Kasumi-1 (cell line): ENCODE measurements around the gene ACE.

Experiments
- DNase-seq, 2 experiments: peaks; one replicate each; lab custom pipeline; 2025; lab: John Stamatoyannopoulos, UW

ACE gene

GRCh38 chr17:63476854-63477479 is at the start of gene ACE:
Gene ACE (plus strand): TSS chr17:63477061. CDS start chr17:63477095, 34 bp downstream.
- DNase-seq = peak in 1 of 2 experiments; percentile 37

DNA sequence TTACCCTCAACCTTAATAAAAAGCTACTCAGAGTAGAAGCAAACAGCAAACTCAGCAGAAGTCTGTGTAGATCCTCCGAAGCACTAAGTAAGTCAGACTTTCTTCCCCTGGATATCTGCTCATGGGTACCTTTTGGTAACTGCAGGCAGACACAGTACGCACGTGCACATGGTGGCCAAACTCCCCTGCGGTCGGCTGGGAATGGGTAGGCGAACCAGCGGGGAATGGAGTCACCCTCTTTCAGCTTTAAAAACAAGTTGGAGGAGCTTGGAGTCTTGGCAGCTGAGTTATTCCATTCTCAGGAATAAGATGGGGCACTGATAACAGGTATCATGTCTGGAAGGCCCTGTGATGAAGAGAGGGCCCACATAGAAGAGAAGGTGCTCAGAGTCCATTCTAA is 47.1 kb upstream of the ACE start:
- no peak for DNase-seq

- DNase-seq = no peak
Measured at GRCh38 chr17:63430223-63430622, 46.6 kb upstream of the ACE start.

DNA sequence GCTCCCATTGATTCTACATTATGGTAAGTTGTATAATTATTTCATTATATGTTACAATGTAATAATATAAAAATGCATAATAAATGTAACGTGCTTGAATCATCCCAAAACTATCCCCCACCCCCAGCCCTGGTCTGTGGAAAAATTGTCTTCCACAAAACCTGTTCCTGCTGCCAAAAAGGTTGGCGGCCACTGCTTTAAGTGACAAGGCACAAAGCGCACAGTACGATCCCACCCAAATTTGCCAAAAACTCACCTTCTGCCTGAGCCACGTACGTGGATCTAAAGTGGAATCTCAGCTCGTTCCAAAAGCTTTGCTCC is 45.3 kb upstream of the ACE start:
- DNase-seq = no peak

DNA sequence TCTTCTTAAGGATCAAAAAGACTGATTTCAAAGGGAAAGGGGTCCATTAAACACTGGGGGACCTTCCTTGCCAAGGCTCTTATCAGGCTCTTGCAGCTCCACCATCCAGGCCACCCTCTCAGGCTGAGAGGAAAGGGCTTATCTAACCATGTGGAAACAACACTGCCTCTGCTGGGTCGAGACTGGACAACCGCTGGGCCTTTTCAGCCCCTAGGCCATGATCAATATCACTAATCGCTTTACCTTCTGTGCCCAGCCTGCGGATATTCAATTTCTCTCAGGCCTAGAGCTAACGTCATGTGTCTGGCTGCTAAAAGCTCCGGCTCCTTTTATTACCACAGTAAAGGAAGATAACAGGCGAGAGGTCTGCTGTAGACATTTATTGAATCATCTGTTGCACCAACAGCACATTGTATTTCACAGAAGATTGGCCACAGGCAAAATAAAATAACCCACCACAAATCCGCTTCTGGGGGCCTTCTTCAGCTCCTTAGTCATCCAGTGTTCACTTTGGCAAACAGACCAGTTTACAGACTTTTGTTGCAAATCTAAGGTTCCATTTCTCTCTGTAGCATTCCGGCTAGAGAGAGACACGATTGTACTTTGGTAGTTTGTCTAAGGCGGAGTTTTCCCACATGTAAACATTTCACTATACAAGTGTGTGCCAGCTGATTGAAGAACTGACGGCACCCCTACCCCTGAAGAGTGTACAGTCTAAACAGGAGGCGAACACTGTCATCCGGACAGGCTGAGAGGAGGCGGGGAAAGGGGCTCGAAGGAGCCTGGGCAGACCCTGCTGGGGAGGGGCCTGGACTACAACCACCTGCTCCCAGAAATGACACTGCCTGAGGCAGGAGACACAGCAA is 44.7 kb upstream of the ACE start:
- DNase-seq = no peak

- peak; percentile 86 to 97 for DNase-seq
Measured at GRCh38 chr17:63433746-63434591, 42.9 kb upstream of the ACE start.

DNA sequence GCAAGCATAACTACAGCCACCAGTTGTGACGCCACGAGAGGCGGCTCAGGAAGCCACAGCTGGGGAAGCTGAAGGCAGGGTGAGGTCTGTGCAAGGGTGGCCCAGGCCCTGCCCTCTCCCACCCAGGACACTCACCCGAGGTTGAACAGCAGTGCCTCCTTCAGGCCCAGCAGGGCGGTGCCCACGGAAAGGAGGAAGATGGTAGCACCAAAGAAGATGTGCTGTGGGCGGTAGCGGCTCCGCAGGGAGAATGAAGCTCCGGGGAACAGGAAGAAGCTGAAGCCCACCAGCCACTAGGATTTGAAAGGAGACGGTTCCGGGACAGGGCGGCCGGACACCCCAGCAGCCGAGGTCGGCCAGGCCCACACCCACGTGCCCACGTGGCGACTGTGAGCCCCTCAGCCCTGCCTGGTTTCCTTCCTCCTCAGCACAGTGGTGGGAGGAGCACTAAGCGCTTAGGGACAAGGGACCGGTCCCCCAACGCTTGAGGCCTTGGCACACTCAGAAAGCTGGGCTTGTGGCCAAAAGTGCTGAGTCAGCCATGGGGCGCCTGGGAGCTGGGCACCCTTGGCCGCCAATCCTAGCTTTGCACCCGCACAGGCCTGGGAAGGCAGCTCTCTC is 41.8 kb upstream of the ACE start:
- peak; percentile 96 to 97 for DNase-seq

DNA sequence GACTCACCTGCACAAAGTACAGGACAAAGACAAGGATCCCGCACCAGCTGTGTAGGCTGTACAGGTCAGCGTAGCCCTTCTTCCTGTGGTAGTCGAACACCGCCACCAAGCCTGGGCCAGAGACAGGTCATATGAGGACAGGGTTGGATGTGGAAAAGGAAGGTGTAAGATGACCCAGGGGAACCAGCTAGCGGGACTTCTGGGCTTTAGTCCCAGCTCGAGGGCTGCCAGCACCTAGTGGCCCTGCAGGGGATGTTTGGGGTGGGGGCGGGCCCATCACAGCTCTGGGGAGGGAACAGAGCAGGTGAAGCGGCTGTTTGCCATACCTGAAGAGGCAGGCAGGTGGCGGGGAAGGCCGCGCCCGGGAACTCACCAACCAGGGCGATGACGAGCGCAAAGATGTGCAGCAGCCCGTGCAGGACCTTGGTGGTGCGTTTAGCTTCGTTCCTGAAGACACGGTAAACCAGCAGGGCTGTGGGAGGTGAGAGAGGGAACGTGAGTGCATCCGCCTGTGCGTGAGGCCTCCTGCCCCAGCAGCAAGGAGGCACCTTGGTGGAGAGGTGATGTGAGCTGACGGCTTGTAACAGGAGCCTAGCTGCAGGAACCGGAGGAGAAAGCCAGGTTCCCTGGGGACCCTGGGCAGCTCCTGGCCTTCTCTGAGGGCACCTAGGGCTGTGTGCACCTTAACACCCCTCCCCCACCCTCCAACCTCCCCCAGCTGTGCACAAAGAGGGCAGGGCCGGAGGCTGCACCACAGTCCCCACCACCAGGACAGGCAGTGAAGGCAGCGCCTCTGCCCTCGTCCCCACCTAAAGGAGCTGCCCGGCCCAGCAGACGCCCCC is 41.0 kb upstream of the ACE start:
- DNase-seq = no peak

GRCh38 chr17:63436523-63437110 is 40.2 kb upstream of the ACE start:
- no peak for DNase-seq

DNA sequence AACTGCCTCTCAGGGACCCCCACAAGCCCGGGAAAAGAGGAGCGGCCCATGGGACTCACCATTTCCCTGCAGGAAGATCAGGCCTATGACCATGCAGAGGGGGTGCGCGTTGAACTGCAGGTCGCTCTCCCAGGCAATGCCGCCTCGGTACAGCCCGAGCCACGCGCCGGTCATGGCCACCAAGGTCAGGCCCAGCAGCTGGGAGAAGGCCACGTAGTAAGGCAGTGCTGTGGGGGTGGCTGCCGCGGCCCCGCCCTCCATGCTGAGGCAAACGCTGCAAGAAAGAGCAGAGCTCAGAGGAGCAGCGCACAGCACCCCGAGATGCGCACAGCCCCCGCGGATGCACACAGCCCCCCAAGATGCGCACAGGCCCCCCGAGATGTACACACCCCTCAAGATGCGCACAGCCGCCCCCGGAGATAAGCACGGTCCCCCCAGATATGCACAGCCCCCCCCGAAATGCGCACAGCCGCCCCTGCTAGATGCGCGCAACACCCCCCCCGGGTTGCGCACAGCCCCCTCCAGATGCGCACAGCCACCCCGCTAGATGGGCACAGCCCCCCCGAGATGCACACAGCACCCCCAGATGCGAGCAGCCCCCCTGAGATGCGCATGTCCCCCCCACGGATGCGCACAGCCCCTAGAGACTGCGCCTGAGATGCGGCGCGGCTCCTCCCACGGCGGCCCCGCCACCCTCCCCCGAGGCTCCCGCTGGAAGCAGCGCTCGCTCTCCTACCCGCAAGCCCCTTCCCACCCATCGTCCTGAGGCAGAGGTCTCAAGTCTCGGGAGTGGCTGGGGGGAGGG is 39.4 kb upstream of the ACE start:
- DNase-seq = no peak

- no peak for DNase-seq
Measured at GRCh38 chr17:63438092-63439051, 38.5 kb upstream of the ACE start.

DNA sequence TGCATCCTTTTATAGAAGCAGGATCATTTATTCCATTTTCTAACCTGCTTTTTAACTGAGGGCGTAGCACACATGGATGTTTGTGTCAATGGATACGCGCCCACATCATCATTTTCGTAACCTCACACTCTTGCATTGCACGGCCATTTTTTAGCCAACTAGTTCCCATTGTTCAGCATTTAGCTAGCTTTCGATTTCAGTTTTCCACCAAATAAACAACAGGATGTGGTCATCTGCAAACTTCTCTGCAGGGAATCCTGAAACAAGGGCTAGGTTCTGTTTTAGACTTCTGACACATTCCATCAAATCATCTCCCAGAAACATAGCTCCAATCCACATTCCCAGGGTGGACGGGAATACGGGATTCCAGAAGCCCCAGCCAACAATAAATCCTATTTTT is 37.2 kb upstream of the ACE start:
- DNase-seq = no peak

DNA sequence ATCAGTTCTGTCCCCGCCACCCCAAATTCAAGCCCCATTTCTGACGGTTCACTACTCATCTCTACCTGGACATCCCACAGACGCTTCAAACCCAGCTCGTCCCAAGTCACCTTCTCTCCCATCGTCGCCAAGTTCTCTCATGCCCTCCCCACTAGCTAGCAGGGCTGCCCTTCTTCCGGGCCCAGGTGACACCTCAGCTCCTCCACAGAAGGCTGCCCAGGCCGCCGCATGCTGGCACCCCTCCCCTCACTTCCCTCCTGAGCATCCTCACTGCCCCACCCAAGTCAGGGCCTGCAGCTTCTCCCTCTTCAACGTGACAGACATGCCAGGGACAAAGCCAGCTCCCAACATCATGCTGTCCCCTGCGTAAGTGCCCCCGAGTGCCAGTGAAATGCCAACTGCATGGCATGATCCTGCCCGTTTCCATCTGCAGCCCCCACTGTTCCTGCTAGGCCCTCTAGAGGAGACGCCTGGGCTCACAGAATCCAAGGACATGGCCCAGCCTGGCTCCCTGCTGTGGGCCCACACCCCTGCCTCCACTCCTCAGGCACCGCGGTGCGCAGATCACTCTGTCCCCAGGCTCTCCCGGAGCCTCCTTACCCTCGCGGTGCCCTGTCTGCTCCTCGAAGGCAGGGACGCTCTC is 36.6 kb upstream of the ACE start:
- no peak for DNase-seq

GRCh38 chr17:63440770-63441335 is 36.0 kb upstream of the ACE start:
- DNase-seq = no peak

DNA sequence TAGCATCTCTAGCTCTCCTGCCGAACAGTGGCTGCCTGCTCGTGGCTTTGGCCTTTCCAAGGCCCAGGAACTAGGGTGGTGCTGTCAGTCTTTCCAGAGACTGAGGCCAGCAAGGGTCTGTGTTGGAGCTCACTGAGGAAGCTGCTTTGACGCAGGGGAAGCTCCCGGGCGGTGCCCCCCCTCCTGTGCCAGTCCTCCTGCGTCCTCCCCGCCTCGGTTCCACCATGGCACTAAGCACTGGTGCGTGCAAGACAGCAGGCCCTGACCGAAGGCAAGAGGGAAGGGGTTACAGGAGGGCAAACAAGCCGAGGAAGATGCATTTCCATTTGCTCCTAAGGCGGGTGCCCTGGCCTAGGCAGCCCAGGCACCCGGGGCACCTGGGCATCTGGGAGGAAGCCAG is 35.2 kb upstream of the ACE start:
- DNase-seq = no peak

DNA sequence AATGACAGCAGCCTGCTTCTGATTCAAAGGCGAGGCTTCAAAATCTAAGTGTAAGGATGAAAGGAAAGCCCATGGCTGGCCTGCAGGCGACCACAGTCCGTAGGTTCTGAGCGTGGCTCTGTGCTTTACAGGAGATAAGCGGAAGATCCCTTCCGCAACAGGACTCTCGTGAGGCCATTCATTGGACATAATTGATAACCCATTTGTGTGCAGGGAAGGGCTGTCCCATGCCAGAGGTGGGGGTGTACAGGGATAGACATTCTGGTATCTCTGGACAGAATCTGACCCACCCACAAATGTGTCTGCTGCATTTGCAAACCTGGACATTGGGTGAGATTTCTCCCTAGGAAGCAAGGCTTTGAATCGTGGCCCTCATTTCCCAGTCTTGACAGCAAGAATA is 34.8 kb upstream of the ACE start:
- DNase-seq = no peak

DNA sequence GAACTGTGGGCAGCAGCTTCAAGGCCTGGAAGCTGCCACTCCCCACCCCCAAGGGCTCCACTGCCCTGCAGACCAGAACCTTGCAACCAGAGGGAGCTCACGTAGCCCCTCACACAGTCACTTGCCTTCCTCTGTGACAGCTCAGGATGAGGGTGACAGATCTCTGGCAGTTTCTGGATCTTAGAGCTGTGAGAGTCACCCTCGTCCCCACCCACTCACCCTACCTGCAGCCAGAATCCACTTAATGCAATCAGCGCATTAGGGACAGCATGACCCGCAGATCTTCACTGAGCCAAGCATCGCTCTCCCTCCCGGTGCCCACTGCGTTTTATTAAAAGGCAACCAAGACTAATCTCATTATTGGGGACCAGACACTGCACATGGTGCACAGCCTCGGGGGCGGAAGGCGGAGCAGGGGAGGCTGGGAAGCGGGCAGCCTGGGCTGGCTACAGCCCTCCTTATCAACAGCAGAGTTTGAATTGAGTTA is 34.3 kb upstream of the ACE start:
- peak; percentile 69 to 75 for DNase-seq

- no peak for DNase-seq
Measured at GRCh38 chr17:63443053-63443452, 33.8 kb upstream of the ACE start.
